HG03159 (cell line): ENCODE measurements around the gene ARMC10.
"Not testable (repeated sequence)": the region's sequence is repeated elsewhere in the genome, so short reads cannot be mapped to it uniquely, and the experiment has no call there.

Experiments used
- ATAC-seq: cut with Tn5 transposase; IDR thresholded peaks from one replicate; pipeline ENCODE4 v1.9.1; 2021; ENCODE audit warnings: mild to moderate bottlenecking, moderate library complexity; ENCODE audit not compliant: unreplicated experiment

The ARMC10 gene

GRCh38 chr7:103121641-103122040 is 46.7 kb downstream of the ARMC10 start:
- ATAC-seq = no peak

- no peak for ATAC-seq
Observed at GRCh38 chr7:103123529-103123928, 48.6 kb downstream of the ARMC10 start.

GRCh38 chr7:103124429-103124979 is 49.6 kb downstream of the ARMC10 start:
- ATAC-seq = no peak

- ATAC-seq = no peak
Observed at GRCh38 chr7:103127006-103127405, 52.1 kb downstream of the ARMC10 start.

GRCh38 chr7:103129702-103130549 is 55.0 kb downstream of the ARMC10 start:
- ATAC-seq = no peak

GRCh38 chr7:103130901-103131624 is 56.1 kb downstream of the ARMC10 start:
- no peak for ATAC-seq

- ATAC-seq = no peak
Observed at GRCh38 chr7:103132995-103133688, 58.2 kb downstream of the ARMC10 start.

- ATAC-seq = no peak
Observed at GRCh38 chr7:103134836-103135554, 60.1 kb downstream of the ARMC10 start.

- no peak for ATAC-seq
Observed at GRCh38 chr7:103140061-103140460, 65.1 kb downstream of the ARMC10 start.

- no peak for ATAC-seq
Observed at GRCh38 chr7:103140685-103141084, 65.7 kb downstream of the ARMC10 start.

GRCh38 chr7:103141753-103142404 is 66.9 kb downstream of the ARMC10 start:
- ATAC-seq = no peak

- no peak for ATAC-seq
Observed at GRCh38 chr7:103142494-103142893, 67.6 kb downstream of the ARMC10 start.

GRCh38 chr7:103143868-103144267 is 68.9 kb downstream of the ARMC10 start:
- ATAC-seq = no peak

- not testable (repeated sequence) for ATAC-seq
Observed at GRCh38 chr7:103144754-103145153, 69.8 kb downstream of the ARMC10 start.

- no peak for ATAC-seq
Observed at GRCh38 chr7:103148131-103148993, 73.4 kb downstream of the ARMC10 start.
